HCT116 (cell line): Measurements from ENCODE around the gene C17orf67.

Source experiments
- EGR1 ChIP-seq: IDR thresholded peaks from 2 replicates; pipeline ENCODE4 v1.6.1; 2012; ENCODE audit warnings: low read depth
- EZH2phosphoT487 ChIP-seq: fragments of 200-600 bp; IDR thresholded peaks from 2 replicates; pipeline ENCODE4 v1.6.1; 2018; ENCODE audit warnings: antibody characterized with exemption, borderline replicate concordance
- JUND ChIP-seq: IDR thresholded peaks from 2 replicates; pipeline ENCODE4 v1.6.1; 2012
- POLR2A ChIP-seq: IDR thresholded peaks from 2 replicates; pipeline ENCODE4 v1.7.0; 2011; ENCODE audit warnings: borderline replicate concordance; ENCODE audit not compliant: insufficient read depth, insufficient read length; ENCODE audit errors: extremely low read depth
- RAD21 ChIP-seq: IDR thresholded peaks from 2 replicates; pipeline ENCODE4 v1.6.1; 2012; ENCODE audit warnings: low read depth, mild to moderate bottlenecking
- SP1 ChIP-seq: IDR thresholded peaks from 2 replicates; pipeline ENCODE4 v1.6.1; 2012; ENCODE audit warnings: low read depth
- ZNF274 ChIP-seq: fragments of 200-500 bp; sonication (Bioruptor generic); IDR thresholded peaks from 2 replicates; pipeline ENCODE4 v1.6.1; 2014; ENCODE audit warnings: mild to moderate bottlenecking, low read depth, low read length, inconsistent platforms
- TF ChIP-seq, protein P1 (sequence below), 3 experiments: fragments of 200-600 bp in 1 of 3; sonication (generic) in 1 of 3; IDR thresholded peaks in 2 of 3; conservative IDR thresholded peaks in 1 of 3; 2 replicates each; pipeline ENCODE4 v1.5.1; 2012 to 2017; ENCODE audit warnings: low read depth in 2 of 3, low read length in 2 of 3, antibody characterized with exemption in 1 of 3, borderline replicate concordance in 1 of 3, control low read depth in 1 of 3, mild to moderate bottlenecking in 1 of 3, mixed read lengths in 1 of 3, mixed run types in 1 of 3, moderate library complexity in 1 of 3; ENCODE audit not compliant: insufficient read depth in 1 of 3
- TF ChIP-seq, protein P2 (sequence below): IDR thresholded peaks from 2 replicates; pipeline ENCODE4 v1.6.1; 2012; ENCODE audit warnings: low read depth

DNA sequence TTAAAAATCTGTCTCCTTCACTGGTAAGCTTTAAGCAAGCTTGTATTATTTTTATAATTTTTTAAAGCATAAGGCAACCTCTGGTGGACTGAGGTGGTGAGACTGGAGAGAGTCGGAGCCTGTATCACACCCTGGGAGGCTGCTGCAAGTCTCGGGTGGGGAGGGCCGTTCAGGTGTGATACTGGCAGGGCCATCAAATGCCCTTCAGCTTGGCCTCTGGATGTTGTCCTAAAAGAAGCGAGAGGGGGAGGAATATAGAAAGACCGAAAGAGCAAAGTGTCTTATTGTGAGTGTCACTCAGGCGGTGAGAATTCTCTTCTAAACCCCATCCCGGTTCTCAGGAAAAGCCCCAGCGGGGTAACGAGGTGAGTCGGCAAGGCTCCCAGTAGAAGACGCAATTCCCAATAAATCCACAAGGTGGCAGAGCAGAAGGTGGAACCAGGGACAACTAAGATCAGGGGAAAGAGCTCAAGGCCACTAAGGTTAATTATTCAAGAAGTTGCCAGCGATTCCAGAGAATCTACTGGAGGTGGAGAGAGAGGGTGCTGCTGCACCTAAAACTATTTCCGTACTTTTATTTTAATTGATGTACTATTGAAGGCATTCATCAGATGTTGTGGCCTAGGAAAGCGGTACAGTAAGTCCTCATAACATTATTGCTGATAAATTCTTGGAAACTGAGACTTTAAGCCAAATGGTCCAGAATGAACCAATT is 14.1 kb downstream of the C17orf67 start:
- TF ChIP-seq, protein P1, sequence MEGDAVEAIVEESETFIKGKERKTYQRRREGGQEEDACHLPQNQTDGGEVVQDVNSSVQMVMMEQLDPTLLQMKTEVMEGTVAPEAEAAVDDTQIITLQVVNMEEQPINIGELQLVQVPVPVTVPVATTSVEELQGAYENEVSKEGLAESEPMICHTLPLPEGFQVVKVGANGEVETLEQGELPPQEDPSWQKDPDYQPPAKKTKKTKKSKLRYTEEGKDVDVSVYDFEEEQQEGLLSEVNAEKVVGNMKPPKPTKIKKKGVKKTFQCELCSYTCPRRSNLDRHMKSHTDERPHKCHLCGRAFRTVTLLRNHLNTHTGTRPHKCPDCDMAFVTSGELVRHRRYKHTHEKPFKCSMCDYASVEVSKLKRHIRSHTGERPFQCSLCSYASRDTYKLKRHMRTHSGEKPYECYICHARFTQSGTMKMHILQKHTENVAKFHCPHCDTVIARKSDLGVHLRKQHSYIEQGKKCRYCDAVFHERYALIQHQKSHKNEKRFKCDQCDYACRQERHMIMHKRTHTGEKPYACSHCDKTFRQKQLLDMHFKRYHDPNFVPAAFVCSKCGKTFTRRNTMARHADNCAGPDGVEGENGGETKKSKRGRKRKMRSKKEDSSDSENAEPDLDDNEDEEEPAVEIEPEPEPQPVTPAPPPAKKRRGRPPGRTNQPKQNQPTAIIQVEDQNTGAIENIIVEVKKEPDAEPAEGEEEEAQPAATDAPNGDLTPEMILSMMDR (IDR thresholded peaks at IDR 0.05 in 2 of 3, conservative IDR thresholded peaks at IDR 0.05 in 1 of 3; ENCODE audit: borderline replicate concordance in 1 of 3, insufficient read depth in 1 of 3, low read depth in 2 of 3, low read length in 2 of 3) = peak; percentile 80 to 95 (median 93)
- TF ChIP-seq SP1 = no peak
- TF ChIP-seq POLR2A = no peak
- no peak for TF ChIP-seq EZH2phosphoT487
- TF ChIP-seq RAD21 = peak; percentile 94
- no peak for TF ChIP-seq JUND
- no peak for TF ChIP-seq ZNF274
- TF ChIP-seq, protein P2, sequence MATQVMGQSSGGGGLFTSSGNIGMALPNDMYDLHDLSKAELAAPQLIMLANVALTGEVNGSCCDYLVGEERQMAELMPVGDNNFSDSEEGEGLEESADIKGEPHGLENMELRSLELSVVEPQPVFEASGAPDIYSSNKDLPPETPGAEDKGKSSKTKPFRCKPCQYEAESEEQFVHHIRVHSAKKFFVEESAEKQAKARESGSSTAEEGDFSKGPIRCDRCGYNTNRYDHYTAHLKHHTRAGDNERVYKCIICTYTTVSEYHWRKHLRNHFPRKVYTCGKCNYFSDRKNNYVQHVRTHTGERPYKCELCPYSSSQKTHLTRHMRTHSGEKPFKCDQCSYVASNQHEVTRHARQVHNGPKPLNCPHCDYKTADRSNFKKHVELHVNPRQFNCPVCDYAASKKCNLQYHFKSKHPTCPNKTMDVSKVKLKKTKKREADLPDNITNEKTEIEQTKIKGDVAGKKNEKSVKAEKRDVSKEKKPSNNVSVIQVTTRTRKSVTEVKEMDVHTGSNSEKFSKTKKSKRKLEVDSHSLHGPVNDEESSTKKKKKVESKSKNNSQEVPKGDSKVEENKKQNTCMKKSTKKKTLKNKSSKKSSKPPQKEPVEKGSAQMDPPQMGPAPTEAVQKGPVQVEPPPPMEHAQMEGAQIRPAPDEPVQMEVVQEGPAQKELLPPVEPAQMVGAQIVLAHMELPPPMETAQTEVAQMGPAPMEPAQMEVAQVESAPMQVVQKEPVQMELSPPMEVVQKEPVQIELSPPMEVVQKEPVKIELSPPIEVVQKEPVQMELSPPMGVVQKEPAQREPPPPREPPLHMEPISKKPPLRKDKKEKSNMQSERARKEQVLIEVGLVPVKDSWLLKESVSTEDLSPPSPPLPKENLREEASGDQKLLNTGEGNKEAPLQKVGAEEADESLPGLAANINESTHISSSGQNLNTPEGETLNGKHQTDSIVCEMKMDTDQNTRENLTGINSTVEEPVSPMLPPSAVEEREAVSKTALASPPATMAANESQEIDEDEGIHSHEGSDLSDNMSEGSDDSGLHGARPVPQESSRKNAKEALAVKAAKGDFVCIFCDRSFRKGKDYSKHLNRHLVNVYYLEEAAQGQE = no peak
- no peak for TF ChIP-seq EGR1
